GM19351 (cell line): ENCODE measurements around the gene OR2V2.
"Not testable (repeated sequence)": the region's sequence is repeated elsewhere in the genome, so short reads cannot be mapped to it uniquely, and the experiment has no call there.

Experiments
- ATAC-seq: cut with Tn5 transposase; IDR thresholded peaks from one replicate; pipeline ENCODE4 v1.9.1; 2021; ENCODE audit warnings: mild to moderate bottlenecking, moderate library complexity; ENCODE audit not compliant: unreplicated experiment

OR2V2 gene

GRCh38 chr5:181142054-181142453 lies 5.3 kb upstream of the OR2V2 start:
- no peak for ATAC-seq

DNA sequence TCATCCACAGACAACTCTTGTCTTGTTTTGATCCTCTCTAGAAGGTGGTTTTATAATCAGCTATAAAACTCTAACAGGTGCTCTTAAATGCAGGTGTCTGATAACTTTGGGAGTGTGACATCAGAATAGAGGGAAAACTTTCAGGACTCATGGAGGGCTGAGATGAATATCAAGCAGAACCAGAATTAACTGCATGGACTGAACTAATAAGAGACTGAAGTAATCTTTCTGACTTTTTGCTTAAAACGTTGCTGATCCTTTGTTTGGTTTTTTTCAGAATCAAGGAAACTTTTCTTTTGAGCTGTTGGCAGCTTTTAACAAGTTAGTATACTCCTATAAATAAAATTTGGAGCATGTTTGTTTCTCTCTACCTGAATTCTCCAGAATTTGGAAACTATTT lies 2.3 kb upstream of the OR2V2 start:
- ATAC-seq = no peak

DNA sequence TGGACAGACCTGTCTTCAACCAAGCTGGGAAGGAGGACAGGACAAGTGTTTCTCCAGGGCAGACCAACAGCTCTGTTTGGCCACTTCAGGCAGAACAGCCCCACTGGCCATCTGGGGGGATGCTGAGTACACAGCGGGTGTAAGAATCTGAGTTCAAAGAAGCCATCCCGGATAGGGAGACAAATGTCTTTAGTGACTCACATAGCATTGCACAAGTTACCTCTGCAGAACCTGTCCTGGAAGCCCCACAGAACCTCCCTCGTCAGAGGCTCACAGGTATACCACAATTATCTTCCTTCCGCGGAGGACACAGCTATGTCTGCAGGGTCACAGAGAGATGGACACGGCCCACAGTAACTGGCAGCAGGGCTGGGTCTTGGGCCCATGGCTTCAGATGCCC lies 2.0 kb downstream of the OR2V2 start:
- ATAC-seq = no peak

- peak; percentile 65 for ATAC-seq
Observed at GRCh38 chr5:181149806-181150733, 2.7 kb downstream of the OR2V2 start.

DNA sequence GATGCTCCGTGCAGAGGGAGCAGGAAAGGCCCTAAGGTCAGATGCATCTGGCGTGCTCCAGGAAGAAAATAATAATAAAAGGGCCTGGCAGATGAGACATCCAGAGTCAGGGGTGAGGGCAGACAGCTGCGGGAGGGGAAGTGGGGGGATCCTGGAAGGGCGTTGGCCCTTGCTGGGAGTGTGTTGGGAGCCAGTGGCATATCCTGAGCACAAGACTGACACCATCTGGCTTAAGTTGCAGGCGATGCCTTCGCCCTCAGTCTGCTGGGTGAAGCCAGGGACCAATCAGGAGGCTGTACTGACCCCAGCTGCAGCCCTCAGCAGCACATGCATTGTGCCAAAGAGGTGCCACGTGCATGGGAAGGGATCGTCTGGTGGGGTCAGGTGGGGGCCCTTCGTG lies 3.8 kb downstream of the OR2V2 start:
- no peak for ATAC-seq

- no peak for ATAC-seq
Observed at GRCh38 chr5:181152406-181152805, 5.0 kb downstream of the OR2V2 start.

GRCh38 chr5:181153814-181154213 lies 6.4 kb downstream of the OR2V2 start:
- no peak for ATAC-seq

- no peak for ATAC-seq
Observed at GRCh38 chr5:181156758-181157157, 9.4 kb downstream of the OR2V2 start.

GRCh38 chr5:181158869-181159268 lies 11.5 kb downstream of the OR2V2 start:
- no peak for ATAC-seq

DNA sequence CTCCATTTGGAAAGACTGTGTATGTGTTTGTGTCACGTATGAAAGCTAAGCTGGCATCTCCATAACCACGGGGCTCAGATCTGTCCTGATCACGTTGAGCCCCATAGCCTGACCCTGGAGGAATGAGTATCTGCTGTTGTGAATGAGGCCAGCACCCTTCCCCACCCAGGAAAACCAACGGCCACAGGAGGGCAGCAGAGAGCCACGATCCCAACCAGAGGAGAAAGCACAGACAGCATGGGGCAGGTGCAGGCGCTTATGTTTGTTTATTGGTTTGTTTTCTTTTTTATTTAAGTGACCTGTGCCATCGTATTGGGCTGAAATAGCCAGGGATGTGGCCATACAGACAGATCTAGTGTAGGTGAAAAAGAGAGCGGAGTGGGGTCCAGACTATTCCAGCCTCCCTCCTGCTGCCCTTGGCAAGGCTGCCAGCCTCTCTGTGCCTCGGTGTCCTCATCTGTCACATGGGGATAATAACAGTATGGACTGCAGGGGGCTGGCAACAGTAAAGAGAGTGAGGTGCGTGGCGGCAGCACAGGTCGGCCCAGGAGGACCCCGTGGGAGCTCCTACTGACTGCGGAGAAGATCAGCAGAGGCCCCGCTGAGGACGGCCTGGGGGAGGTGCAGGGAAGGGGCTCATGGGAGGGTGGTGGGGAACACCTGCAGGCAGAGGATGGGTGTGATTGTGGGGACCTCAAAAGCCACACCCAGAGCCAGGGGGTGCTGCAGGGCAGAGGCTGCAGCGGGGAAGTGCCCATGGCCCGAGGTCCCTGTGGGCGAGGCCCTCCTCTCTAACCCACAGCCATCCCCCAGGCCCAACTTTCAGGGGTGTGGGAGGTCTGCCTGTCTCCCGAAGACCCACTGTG lies 12.1 kb downstream of the OR2V2 start:
- peak; percentile 69 for ATAC-seq

DNA sequence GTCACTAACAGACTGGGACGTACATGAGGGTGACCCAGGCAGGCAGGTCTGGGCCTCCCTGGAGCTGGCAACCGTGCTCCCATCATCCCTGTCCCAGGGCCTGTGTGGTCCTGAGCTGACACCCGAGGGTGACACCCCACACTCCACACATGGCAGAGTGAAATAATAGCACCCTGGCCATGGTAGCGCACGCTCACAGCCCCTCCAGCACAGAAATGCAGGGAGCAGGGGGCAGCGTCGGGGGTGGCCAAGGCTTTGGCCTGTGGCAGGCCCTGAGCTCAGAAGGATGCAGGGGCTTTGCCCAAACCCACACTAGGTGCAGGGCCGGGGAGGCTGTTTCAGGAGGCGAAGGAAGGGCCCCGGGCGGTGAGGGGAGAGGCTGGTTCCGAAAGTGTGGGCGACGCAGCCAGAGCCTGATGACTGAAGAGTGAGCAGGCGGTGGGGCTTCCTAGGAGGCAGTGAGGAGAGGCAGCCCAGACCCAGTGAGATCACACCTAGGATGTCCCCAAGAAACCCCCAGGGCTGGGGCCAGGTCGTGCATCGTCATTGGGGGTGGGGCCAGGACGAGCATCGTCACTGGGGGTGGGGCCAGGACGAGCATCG lies 12.9 kb downstream of the OR2V2 start:
- ATAC-seq = peak; percentile 44

DNA sequence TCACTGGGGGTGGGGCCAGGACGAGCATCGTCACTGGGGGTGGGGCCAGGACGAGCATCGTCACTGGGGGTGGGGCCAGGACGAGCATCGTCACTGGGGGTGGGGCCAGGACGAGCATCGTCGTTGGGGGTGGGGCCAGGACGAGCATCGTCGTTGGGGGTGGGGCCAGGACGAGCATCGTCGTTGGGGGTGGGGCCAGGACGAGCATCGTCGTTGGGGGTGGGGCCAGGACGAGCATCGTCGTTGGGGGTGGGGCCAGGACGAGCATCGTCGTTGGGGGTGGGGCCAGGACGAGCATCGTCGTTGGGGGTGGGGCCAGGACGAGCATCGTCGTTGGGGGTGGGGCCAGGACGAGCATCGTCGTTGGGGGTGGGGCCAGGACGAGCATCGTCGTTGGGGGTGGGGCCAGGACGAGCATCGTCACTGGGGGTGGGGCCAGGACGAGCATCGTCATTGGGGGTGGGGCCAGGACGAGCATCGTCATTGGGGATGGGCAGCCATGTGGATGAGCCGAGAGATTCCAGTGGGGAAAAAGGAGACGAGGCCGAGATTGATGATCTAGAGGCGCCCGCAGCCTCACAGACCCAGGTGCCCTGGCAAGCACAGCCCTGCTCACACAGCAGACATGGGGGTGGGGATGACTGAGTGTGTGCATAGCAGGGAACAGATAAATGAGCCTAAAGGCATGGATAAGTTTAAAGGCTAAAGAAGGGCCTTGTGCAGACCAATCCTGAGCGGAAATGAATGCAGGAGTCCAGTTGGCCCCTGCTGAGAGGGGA lies 13.6 kb downstream of the OR2V2 start:
- ATAC-seq = not testable (repeated sequence)

DNA sequence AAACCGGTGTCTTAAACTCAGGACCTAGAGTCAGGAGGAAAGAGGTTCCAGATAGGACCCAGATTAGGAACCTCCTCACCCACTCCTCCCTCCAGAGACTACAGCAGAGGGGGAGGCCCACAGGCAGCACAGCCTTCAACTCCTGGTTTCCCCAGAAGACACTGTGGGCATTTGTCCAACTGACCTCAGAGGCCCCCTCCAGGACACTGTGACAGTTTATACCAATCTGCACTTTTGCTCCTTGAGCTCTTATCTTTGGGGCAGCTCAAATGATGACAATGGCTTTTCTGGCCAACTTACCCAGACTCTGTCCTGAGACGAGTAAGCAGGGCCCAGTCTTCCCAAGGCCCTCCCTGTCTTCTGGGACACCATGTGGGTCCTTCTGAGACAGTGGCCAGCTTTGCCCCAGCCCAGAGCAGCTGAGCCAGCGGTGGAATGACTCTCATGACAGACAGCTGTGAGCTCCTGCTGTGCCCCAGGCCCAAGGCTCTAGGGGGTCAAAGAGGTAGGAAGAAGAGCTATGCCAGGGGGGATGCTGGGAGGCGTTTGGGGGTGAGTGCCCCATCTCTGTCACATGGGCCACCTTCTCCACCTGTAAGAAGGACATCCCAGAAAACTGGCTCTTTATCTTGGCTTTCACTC lies 14.3 kb downstream of the OR2V2 start:
- no peak for ATAC-seq

DNA sequence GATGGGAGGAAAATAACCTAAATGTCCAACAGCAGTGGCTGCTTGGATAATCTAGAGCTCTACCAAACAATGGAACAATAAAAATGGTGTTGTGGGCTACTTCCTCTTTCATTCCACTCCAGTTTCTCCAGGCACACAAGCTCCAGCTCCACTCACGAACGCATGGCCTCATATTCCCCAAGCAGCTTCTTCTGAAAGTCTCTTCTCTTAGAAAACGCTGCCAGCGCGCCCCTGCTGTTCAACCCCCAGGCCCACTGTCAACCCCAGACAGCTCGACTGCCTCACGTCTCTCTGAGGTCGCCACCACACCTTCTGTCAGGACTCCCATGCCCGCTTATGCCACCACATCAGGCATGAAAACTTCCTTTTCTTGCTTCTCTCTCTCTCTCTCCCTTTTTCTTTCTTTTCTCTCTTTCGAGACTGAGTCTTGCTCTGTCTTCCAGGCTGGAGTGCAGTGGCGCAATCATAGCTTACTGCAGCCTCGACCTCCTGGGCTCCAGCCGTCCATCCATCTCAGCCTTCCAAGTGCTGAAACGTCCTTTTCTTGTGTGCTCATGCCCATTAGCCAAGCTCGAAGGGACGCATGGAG lies 16.2 kb downstream of the OR2V2 start:
- ATAC-seq = no peak

DNA sequence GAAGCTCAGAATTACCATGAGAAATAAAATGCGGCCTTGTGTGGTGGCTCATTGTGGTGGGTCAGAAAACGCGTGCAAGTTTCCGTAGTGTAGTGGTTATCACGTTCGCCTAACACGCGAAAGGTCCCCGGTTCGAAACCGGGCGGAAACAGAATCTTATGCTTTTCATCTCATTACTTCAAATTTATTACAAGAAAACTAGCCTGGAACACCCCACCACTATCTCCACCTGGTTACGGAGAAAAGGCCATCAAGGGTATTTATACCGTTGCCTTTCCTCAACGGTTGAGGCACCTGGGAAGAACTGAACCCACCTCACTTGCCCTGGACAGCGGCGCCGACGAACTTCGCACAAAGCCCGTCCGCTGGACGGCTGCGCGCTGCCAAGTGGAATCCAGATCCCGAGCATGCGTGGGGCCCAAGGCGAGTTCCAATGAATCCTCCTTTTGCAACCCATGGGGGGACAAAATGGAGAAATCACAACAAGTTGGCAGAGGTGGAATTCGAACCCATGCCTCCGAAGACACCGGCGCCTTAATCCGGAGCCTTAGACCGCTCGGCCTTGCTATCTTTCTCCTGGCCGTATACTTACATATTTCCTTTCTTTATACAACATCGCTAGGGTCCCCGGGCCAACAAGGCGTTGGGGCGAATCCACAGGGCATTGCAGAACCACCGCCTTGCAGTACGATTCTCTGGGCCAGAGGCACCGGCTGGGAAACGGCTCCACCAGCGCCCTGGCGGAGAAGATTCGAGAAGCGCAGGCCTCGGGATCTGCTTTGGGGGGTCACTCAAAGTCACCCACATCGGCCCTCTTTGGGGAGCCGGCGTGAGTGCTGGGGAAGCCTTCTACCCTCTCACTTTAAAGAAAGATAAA lies 16.9 kb downstream of the OR2V2 start:
- ATAC-seq = no peak

DNA sequence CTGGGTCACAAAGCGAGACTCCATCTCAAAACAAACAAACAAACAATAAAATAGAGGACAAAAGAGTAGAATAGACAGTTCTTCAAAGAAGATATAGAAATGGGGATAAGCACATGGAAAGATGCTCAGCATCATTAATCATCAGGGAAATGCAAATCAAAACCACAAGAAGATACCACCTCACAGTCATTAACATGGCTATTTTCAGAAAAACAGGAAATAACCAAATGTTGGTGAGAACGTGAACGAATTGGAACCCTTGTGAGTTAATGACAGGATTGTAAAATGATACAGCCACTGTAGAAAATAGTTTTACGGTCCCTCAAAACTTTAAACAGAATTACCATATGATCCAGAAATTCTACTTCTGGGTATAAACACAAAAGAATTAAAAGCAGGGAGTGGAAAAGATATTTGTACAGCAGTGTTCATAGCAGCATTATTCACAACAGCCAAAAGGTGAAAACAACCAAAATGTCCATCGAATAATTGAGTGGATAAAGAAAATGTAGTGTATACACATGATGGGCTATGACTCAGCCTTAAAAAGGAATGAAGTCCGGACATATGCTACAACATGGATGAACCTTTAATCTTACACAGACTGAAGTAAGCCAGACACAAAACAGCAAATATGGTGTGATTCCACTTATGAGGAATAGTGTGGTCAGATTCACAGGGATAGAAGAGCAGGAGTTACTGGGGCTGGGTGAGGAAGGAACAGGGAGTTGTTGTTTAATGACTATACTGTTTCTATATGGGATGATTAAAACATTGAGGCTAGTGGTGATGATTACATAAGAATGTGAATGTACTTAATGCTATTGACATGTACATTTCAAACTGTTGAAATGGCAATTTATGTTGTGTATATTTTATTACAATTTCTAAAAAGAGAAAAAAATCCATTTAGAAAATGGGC lies 19.7 kb downstream of the OR2V2 start:
- ATAC-seq = no peak

DNA sequence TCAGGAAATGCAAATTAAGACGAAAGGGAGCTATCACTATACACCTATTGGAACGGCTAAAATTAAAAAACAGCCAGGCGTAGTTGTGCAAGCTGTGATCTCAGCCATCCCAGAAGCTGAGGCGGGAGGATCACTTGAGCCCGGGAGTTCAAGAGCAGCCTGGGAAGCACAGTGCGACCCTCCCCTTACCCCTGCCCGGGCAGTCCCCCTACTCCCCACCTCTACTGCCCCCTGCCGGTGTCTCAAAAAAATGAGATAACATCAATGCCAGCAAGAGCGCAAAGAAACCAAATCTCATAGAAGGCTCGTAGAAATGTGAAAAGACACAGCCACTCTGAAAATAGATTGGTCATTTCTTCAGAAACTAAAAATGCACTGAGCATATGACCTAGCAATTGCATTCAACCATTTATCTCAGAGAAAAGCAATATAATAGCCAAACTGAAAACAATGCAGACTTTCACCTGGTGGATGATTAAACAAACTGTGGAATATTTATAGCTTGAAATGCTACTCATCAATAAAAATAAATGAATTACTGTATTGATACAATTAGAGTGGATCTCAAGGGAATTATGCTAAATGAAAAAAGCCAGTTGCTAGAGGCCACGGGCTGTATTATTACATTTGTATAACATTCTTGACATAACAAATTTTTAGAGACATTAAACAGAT lies 20.6 kb downstream of the OR2V2 start:
- ATAC-seq = no peak
